MM.1S (cell line): ENCODE data around the gene PRKG1.

ENCODE experiments used
- DNase-seq: peaks from one replicate; pipeline ENCODE4 v3.0.0-alpha.2; 2015
- H2AFZ ChIP-seq: fragments of 300-600 bp; sonication (generic); 2 replicates; pipeline ENCODE4 v1.6.0; 2016; ENCODE audit warnings: antibody characterized with exemption, low read length
- H3F3A ChIP-seq: fragments of 300-600 bp; sonication (generic); 2 replicates; pipeline ENCODE4 v1.6.1; 2016; ENCODE audit warnings: mild to moderate bottlenecking, antibody characterized with exemption, low read length, moderate library complexity, mixed read lengths; ENCODE audit not compliant: insufficient read depth
- H3K27ac ChIP-seq: fragments of 300-600 bp; sonication (generic); 2 replicates; pipeline ENCODE4 v1.5.1; 2016; ENCODE audit warnings: mild to moderate bottlenecking, low read length
- H3K27me3 ChIP-seq: fragments of 300-600 bp; sonication (generic); replicated peaks from 2 replicates; pipeline ENCODE4 v1.6.0; 2016; ENCODE audit warnings: low read length; ENCODE audit not compliant: insufficient read depth
- H3K36me3 ChIP-seq: fragments of 300-600 bp; sonication (generic); replicated peaks from 2 replicates; pipeline ENCODE4 v1.6.1; 2016; ENCODE audit warnings: mild to moderate bottlenecking, low read length, mixed read lengths; ENCODE audit not compliant: insufficient read depth
- H3K4me1 ChIP-seq: fragments of 300-600 bp; sonication (generic); 2 replicates; pipeline ENCODE4 v1.6.1; 2016; ENCODE audit warnings: low read length, mixed read lengths
- H3K4me2 ChIP-seq: fragments of 300-600 bp; sonication (generic); 2 replicates; pipeline ENCODE4 v1.6.0; 2016; ENCODE audit warnings: low read depth, low read length
- H3K4me3 ChIP-seq: fragments of 300-600 bp; sonication (generic); 2 replicates; pipeline ENCODE4 v1.5.1; 2016; ENCODE audit warnings: low read length, mixed read lengths
- H3K79me2 ChIP-seq: fragments of 300-600 bp; sonication (generic); 2 replicates; pipeline ENCODE4 v1.6.1; 2016; ENCODE audit warnings: mixed run types, low read length, mixed read lengths
- H3K9ac ChIP-seq: fragments of 300-600 bp; sonication (generic); 2 replicates; pipeline ENCODE4 v1.6.1; 2016; ENCODE audit warnings: low read length, mixed read lengths
- H3K9me2 ChIP-seq: fragments of 300-600 bp; sonication (generic); replicated peaks from 2 replicates; pipeline ENCODE4 v1.6.1; 2016; ENCODE audit warnings: mild to moderate bottlenecking, low read length, mixed read lengths; ENCODE audit not compliant: insufficient read depth
- H3K9me3 ChIP-seq: fragments of 300-600 bp; sonication (generic); replicated peaks from 2 replicates; pipeline ENCODE4 v1.6.1; 2016; ENCODE audit warnings: mild to moderate bottlenecking, low read length, mixed read lengths; ENCODE audit not compliant: insufficient read depth
- H4K20me1 ChIP-seq: fragments of 300-600 bp; sonication (generic); 2 replicates; pipeline ENCODE4 v1.6.1; 2016; ENCODE audit warnings: mild to moderate bottlenecking, low read length, moderate library complexity, mixed read lengths; ENCODE audit not compliant: insufficient read depth
- EZH2 ChIP-seq: fragments of 300-600 bp; sonication (generic); optimal IDR thresholded peaks from 2 replicates; pipeline ENCODE3; 2017; ENCODE audit warnings: low read depth, mild to moderate bottlenecking, antibody characterized with exemption, low read length, mixed read lengths
- EZH2phosphoT487 ChIP-seq: fragments of 300-600 bp; sonication (generic); IDR thresholded peaks from 2 replicates; pipeline ENCODE4 v1.6.1; 2018; ENCODE audit warnings: antibody characterized with exemption, low read length
- TF ChIP-seq, protein P1 (sequence below): fragments of 300-600 bp; sonication (generic); IDR thresholded peaks from 2 replicates; pipeline ENCODE4 v1.5.1; 2016; ENCODE audit warnings: antibody characterized with exemption, low read length, mixed read lengths

Gene PRKG1

DNA sequence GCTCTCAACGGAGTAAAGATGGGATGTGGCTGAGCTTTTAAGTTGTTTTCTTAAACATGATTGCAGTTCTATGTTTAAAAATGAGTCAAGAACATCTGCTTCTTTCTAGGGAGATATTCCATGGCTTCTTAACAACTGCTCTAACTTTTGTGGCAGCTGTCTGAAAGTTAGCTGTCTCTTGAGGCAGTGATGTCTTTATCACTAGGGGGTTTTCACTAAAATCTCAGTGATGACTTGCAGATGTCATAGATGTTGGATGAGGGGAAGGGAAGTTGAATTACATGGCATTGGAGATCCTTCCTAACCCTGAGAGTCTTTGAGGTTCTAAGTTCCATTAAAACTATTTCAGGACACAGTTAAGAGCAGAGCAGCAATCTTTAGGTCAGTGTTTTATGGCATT lies 43.5 kb downstream of the PRKG1 start:
- no peak overlapping the region for H2AFZ ChIP-seq

DNA sequence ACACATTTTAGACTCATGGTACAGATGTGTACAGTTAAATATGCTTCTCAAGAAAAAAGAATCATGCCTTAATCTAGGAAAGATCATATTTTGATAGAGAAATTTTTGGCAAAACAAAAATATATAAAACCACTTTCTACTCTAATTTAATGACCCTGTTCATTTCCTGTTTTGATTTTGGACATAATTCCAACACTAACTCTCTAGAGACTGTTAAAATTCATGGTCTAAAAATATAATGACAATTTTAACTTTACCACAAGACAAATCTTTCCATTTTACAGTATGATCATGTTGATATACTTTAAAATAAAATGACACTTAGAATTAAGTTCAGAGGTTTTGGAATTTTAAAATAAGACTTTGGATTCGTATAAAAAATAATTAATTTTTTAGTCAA lies 45.2 kb downstream of the PRKG1 start:
- Histone ChIP-seq H3K27me3 (no peaks in the 10 kb centered on the region), H3F3A (no peaks in the 10 kb centered on the region), H3K4me2 (no peak overlapping the region), H3K79me2 (no peaks in the 10 kb centered on the region), H3K9ac (no peak overlapping the region), H3K4me1 (no peaks in the 10 kb centered on the region), H3K27ac (no peak overlapping the region), H3K4me3 (no peak overlapping the region), H3K36me3 (no peaks in the 10 kb centered on the region), H3K9me2 (no peaks in the 10 kb centered on the region), H3K9me3 (no peaks in the 10 kb centered on the region), H4K20me1 (no peaks in the 10 kb centered on the region), H2AFZ (no peak overlapping the region)
- TF ChIP-seq, protein P1, sequence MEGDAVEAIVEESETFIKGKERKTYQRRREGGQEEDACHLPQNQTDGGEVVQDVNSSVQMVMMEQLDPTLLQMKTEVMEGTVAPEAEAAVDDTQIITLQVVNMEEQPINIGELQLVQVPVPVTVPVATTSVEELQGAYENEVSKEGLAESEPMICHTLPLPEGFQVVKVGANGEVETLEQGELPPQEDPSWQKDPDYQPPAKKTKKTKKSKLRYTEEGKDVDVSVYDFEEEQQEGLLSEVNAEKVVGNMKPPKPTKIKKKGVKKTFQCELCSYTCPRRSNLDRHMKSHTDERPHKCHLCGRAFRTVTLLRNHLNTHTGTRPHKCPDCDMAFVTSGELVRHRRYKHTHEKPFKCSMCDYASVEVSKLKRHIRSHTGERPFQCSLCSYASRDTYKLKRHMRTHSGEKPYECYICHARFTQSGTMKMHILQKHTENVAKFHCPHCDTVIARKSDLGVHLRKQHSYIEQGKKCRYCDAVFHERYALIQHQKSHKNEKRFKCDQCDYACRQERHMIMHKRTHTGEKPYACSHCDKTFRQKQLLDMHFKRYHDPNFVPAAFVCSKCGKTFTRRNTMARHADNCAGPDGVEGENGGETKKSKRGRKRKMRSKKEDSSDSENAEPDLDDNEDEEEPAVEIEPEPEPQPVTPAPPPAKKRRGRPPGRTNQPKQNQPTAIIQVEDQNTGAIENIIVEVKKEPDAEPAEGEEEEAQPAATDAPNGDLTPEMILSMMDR: no peak
- TF ChIP-seq EZH2: no peak
- no peak for TF ChIP-seq EZH2phosphoT487
- DNase-seq: no peak

More for the DNA sequence above, 43.5 kb downstream of the PRKG1 start:
- no peak for TF ChIP-seq EZH2phosphoT487
- Histone ChIP-seq H3K9me2 (no peaks in the 10 kb centered on the region), H3K4me1 (no peaks in the 10 kb centered on the region), H3K4me3 (no peak overlapping the region), H3K79me2 (no peaks in the 10 kb centered on the region), H3K27me3 (no peaks in the 10 kb centered on the region), H3K9ac (no peak overlapping the region), H3K9me3 (no peaks in the 10 kb centered on the region), H3K36me3 (no peaks in the 10 kb centered on the region), H3F3A (no peaks in the 10 kb centered on the region), H3K27ac (no peak overlapping the region), H4K20me1 (no peaks in the 10 kb centered on the region), H3K4me2 (no peak overlapping the region)
- DNase-seq: no peak

GRCh38 chr10:51121861-51122260 lies 47.6 kb downstream of the PRKG1 start:
- H3K36me3 ChIP-seq: no peaks in the 10 kb centered on the region
- no peaks in the 10 kb centered on the region for H3K79me2 ChIP-seq
- H3K4me3 ChIP-seq: no peak overlapping the region
- H3K27ac ChIP-seq: no peak overlapping the region
- TF ChIP-seq EZH2: no peak
- TF ChIP-seq EZH2phosphoT487: no peak
- TF ChIP-seq, protein P1: no peak
- no peak for DNase-seq
- H3K9ac ChIP-seq: no peak overlapping the region
- no peaks in the 10 kb centered on the region for H3K9me2 ChIP-seq
- H3F3A ChIP-seq: no peaks in the 10 kb centered on the region
- no peaks in the 10 kb centered on the region for H3K9me3 ChIP-seq
- H3K4me2 ChIP-seq: no peak overlapping the region
- no peak overlapping the region for H2AFZ ChIP-seq
- H3K27me3 ChIP-seq: no peaks in the 10 kb centered on the region
- no peaks in the 10 kb centered on the region for H4K20me1 ChIP-seq
- no peaks in the 10 kb centered on the region for H3K4me1 ChIP-seq

DNA sequence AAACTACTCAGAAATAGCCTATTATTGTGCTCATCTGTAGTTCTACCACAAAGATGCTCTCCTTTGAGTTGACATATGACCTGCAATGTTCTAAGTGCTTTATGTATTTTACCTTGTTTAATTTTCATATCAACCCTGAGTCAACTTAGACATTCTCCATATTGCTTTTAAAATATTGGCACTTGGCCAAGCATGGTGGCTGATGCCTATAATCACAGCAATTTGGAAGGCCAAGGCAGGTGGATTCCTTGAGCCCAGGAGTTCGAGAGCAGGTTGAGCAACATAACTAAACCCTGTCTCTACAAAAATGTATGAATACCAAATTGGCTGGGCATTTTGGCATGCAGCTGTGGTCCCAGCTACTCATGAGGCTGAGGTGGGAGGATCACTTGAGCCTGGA lies 50.6 kb downstream of the PRKG1 start:
- no peak for DNase-seq
- no peak for TF ChIP-seq EZH2phosphoT487
- Histone ChIP-seq H3K27ac (no peak overlapping the region), H3F3A (no peaks in the 10 kb centered on the region), H3K79me2 (no peaks in the 10 kb centered on the region), H3K9ac (no peak overlapping the region), H3K27me3 (no peaks in the 10 kb centered on the region), H3K9me3 (no peaks in the 10 kb centered on the region), H2AFZ (no peak overlapping the region), H3K36me3 (no peaks in the 10 kb centered on the region), H3K9me2 (no peaks in the 10 kb centered on the region), H3K4me3 (no peak overlapping the region), H4K20me1 (no peaks in the 10 kb centered on the region), H3K4me2 (no peak overlapping the region), H3K4me1 (no peaks in the 10 kb centered on the region)
